ENCODE results near the gene PDZRN4.

PDZRN4 gene

DNA sequence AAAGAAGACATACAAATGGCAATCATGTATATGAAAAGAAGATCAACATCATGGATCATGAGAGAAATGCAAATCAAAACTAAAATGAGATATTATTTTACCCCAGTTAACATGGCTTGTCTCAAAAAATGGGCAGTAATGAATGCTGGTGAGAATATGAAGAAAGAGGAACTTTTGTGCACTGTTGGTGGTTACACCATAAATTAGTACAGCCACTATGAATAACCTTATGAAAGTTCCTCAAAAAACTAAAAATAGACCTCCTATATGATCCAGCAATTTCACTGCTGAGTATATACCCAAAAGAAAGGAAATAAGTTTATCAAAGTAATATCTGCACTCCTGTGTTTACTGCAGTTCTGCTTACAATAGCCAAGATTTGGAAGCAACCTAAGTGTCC, 151.7 kb downstream of the PDZRN4 start:
- Histone ChIP-seq H3K79me2 (no peaks in the 10 kb centered on the region), H3K27ac (no peak overlapping the region), H3K4me2 (ENCODE audit: low read length) (no peak overlapping the region), H3K9me3 (ENCODE audit: control insufficient read depth, low read length) (no peaks in the 10 kb centered on the region), H3K36me3 (ENCODE audit: control insufficient read depth, insufficient read depth, low read length) (no peaks in the 10 kb centered on the region), H3K4me1 (no peaks in the 10 kb centered on the region), H3K27me3 (ENCODE audit: control insufficient read depth, insufficient read depth, low read length) (no peaks in the 10 kb centered on the region), H3K4me3 (ENCODE audit: low read depth, low read length) (no peak overlapping the region), H2AFZ (no peak overlapping the region), H3K9ac (no peak overlapping the region)
- TF ChIP-seq, protein P1, sequence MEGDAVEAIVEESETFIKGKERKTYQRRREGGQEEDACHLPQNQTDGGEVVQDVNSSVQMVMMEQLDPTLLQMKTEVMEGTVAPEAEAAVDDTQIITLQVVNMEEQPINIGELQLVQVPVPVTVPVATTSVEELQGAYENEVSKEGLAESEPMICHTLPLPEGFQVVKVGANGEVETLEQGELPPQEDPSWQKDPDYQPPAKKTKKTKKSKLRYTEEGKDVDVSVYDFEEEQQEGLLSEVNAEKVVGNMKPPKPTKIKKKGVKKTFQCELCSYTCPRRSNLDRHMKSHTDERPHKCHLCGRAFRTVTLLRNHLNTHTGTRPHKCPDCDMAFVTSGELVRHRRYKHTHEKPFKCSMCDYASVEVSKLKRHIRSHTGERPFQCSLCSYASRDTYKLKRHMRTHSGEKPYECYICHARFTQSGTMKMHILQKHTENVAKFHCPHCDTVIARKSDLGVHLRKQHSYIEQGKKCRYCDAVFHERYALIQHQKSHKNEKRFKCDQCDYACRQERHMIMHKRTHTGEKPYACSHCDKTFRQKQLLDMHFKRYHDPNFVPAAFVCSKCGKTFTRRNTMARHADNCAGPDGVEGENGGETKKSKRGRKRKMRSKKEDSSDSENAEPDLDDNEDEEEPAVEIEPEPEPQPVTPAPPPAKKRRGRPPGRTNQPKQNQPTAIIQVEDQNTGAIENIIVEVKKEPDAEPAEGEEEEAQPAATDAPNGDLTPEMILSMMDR (IDR thresholded peaks at IDR 0.05) = no peak

DNA sequence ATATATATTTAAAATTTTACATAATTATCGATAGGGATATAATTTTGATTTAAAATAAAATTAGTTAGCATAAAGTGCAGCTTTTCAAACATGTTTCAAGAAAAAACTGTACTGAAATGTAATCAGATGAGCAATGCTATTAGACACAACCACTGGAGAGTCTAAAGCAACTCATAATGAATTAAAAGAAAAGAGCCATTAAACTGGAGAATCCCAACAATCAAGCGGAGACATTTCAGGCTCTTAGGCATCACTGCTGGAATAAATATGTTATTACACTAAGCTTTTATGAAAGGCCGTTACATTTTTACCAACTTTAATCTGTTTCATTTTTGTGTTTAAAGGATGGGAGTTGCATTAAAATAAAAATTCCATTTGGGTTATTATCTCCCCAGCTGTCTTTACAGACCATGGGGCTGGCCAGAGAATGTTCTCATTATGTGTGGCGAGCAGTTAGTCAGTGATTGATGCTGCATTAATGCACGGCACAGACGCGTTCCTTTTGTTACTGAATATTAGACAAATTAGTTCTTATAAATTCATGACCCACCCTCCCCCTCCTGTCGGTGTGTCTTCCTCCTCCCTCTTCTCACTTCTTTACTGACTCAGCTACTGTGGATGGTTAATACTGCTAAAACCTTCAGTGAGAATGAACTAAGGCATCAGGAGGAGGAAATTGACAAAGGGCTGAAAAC, 156.8 kb downstream of the PDZRN4 start:
- Histone ChIP-seq H3K27me3 (ENCODE audit: control insufficient read depth, insufficient read depth, low read length) (no peaks in the 10 kb centered on the region), H3K9ac (no peak overlapping the region), H3K9me3 (ENCODE audit: control insufficient read depth, low read length) (no peaks in the 10 kb centered on the region), H3K4me1 (no peaks in the 10 kb centered on the region), H3K36me3 (ENCODE audit: control insufficient read depth, insufficient read depth, low read length) (no peaks in the 10 kb centered on the region), H3K4me3 (ENCODE audit: low read depth, low read length) (no peak overlapping the region), H2AFZ (no peak overlapping the region), H3K27ac (no peak overlapping the region), H3K4me2 (ENCODE audit: low read length) (no peak overlapping the region), H3K79me2 (no peaks in the 10 kb centered on the region)
- TF ChIP-seq, protein P1 (IDR thresholded peaks at IDR 0.05) = no peak

DNA sequence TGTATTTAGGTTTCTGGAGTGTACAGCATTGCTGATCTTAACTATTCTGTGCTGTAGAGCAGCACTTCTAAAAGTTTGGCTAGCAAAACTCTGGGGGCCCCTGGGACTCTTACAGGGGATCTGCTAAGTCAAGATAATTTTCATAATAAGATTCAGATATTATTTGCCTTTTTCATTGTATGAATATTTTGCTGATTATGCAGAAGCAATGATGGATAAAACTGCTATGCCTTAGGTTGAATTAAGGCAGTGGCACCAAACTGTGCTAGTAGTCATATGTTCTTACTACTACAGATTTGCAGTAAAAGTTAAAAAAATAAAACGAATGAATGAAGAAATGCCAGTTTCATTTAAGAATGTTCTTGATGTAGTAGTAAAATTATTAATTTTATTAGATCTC, 160.1 kb downstream of the PDZRN4 start:
- H3K27me3 ChIP-seq (ENCODE audit: control insufficient read depth, insufficient read depth, low read length) = no peaks in the 10 kb centered on the region

DNA sequence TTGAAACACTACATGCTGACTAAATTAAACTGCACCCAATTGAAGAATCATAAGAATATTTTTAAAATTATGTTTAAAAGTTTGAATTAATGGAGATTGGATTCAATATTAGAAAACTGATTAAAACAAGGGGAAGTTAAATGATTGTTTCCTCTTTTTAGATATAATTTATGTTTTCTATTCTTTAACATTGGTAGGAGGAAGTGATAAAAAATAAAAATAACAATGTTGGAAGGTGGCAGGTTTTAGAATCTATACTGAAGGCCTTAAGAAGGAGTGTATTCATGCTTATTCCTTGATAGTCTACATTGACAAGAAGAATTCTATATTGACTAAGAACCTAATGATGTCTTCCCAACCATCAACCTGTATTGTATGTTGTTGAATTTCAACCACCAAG, 168.1 kb downstream of the PDZRN4 start:
- Histone ChIP-seq H3K79me2 (no peaks in the 10 kb centered on the region), H2AFZ (no peak overlapping the region), H3K4me3 (ENCODE audit: low read depth, low read length) (no peak overlapping the region), H3K36me3 (ENCODE audit: control insufficient read depth, insufficient read depth, low read length) (no peaks in the 10 kb centered on the region), H3K9ac (no peak overlapping the region), H3K9me3 (ENCODE audit: control insufficient read depth, low read length) (no peaks in the 10 kb centered on the region), H3K27ac (no peak overlapping the region), H3K4me1 (no peaks in the 10 kb centered on the region), H3K4me2 (ENCODE audit: low read length) (no peak overlapping the region), H3K27me3 (ENCODE audit: control insufficient read depth, insufficient read depth, low read length) (no peaks in the 10 kb centered on the region)
- TF ChIP-seq, protein P1 (IDR thresholded peaks at IDR 0.05) = no peak

More for the DNA sequence above, 160.1 kb downstream of the PDZRN4 start:
- H2AFZ ChIP-seq = no peak overlapping the region
- no peaks in the 10 kb centered on the region for H3K4me1 ChIP-seq
- no peak overlapping the region for H3K4me2 ChIP-seq (ENCODE audit: low read length)
- H3K4me3 ChIP-seq (ENCODE audit: low read depth, low read length) = no peak overlapping the region
- TF ChIP-seq, protein P1 (IDR thresholded peaks at IDR 0.05) = no peak
- H3K36me3 ChIP-seq (ENCODE audit: control insufficient read depth, insufficient read depth, low read length) = no peaks in the 10 kb centered on the region
- no peak overlapping the region for H3K27ac ChIP-seq
- H3K9me3 ChIP-seq (ENCODE audit: control insufficient read depth, low read length) = no peaks in the 10 kb centered on the region
- H3K9ac ChIP-seq = no peak overlapping the region
- no peaks in the 10 kb centered on the region for H3K79me2 ChIP-seq

DNA sequence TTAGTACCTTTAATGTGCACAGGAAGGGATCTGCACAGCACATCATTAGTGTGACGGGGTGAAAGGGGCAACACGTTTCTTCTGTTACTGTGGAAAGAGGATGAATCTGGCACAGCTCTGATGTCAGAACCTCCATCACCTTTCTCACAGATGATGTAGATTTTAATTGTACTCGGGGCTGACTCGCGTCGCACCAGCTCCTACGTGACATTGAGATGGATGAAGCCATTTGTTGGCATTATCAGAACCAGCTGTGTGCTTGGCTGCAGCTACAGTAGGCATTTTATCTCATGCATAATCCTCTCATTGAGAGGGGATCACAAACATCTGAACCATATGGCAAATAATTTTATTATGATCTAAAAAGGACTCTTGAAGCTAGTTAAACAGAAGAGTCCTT, 173.6 kb downstream of the PDZRN4 start:
- Histone ChIP-seq H3K36me3 (ENCODE audit: control insufficient read depth, insufficient read depth, low read length) (no peaks in the 10 kb centered on the region), H3K4me1 (no peaks in the 10 kb centered on the region), H3K27me3 (ENCODE audit: control insufficient read depth, insufficient read depth, low read length) (no peaks in the 10 kb centered on the region), H3K4me3 (ENCODE audit: low read depth, low read length) (no peak overlapping the region), H3K27ac (no peak overlapping the region), H3K79me2 (no peaks in the 10 kb centered on the region), H3K9ac (no peak overlapping the region), H2AFZ (no peak overlapping the region), H3K9me3 (ENCODE audit: control insufficient read depth, low read length) (no peaks in the 10 kb centered on the region), H3K4me2 (ENCODE audit: low read length) (no peak overlapping the region)
- TF ChIP-seq, protein P1 (IDR thresholded peaks at IDR 0.05) = no peak

All from parathyroid adenoma (tissue), 2 donors.